AG09309 (cell line): Measurements from ENCODE around the gene EHMT1.

Source experiments
- DNase-seq: peaks from one replicate; pipeline ENCODE4 v3.0.0-alpha.2; 2010; ENCODE audit warnings: low read depth
- H3K4me3 ChIP-seq: 2 replicates; pipeline ENCODE4 v1.5.1; 2011; ENCODE audit warnings: mild to moderate bottlenecking, low read depth, low read length, moderate library complexity; ENCODE audit not compliant: control insufficient read depth
- TF ChIP-seq, protein P1 (sequence below): IDR thresholded peaks from 2 replicates; pipeline ENCODE4 v1.5.1; 2011; ENCODE audit warnings: mild to moderate bottlenecking, low read depth, low read length, inconsistent platforms; ENCODE audit not compliant: insufficient read depth, control insufficient read depth; ENCODE audit errors: missing control alignments

Gene EHMT1

GRCh38 chr9:137639303-137640051 lies 20.7 kb downstream of the EHMT1 start:
- TF ChIP-seq, protein P1, sequence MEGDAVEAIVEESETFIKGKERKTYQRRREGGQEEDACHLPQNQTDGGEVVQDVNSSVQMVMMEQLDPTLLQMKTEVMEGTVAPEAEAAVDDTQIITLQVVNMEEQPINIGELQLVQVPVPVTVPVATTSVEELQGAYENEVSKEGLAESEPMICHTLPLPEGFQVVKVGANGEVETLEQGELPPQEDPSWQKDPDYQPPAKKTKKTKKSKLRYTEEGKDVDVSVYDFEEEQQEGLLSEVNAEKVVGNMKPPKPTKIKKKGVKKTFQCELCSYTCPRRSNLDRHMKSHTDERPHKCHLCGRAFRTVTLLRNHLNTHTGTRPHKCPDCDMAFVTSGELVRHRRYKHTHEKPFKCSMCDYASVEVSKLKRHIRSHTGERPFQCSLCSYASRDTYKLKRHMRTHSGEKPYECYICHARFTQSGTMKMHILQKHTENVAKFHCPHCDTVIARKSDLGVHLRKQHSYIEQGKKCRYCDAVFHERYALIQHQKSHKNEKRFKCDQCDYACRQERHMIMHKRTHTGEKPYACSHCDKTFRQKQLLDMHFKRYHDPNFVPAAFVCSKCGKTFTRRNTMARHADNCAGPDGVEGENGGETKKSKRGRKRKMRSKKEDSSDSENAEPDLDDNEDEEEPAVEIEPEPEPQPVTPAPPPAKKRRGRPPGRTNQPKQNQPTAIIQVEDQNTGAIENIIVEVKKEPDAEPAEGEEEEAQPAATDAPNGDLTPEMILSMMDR: no peak
- DNase-seq: no peak
- no peak overlapping the region for H3K4me3 ChIP-seq

DNA sequence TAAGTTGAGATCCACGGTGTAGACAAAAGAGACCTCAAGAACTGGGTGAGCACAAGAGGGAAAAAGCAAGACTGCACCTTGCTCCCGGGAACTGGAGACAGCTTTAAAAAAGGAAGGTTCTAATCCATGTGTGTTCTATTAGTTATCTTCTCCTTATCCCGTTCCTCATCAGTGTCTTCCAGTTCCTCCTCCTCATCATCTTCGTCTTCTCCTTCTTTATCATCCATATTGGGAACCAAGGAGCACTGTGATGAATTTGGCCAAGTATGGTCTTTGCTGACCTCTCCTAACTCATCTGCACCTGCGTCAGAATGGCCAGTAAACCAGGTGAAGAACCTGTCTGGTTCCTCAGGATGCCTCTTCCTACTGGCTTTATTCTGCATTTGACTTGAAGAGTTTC lies 22.1 kb downstream of the EHMT1 start:
- H3K4me3 ChIP-seq: no peak overlapping the region
- no peak for DNase-seq
- TF ChIP-seq, protein P1: no peak

DNA sequence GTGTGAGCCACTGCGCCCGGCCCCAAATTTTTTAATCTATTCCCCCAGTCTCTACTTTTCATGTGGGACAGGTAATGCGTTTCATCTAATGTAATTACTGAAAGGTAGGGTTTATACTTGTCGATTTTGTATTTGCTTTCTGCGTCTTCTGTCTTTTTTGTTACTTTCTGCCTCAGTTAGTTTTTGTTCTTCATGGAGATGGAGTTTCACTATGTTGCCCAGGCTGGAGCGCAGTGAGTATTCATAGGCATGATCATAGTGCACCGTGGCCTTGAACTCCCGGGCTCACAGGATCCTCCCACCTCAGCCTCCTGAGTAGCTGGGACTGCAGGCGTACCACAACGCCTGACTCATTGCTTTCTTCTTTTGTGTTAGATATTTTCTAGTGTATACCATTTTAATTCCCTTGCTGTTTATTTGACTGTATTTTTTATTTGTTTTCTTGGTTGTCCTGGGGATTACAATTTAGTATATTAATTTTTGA lies 23.4 kb downstream of the EHMT1 start:
- TF ChIP-seq, protein P1: no peak
- DNase-seq: no peak
- H3K4me3 ChIP-seq: no peak overlapping the region

DNA sequence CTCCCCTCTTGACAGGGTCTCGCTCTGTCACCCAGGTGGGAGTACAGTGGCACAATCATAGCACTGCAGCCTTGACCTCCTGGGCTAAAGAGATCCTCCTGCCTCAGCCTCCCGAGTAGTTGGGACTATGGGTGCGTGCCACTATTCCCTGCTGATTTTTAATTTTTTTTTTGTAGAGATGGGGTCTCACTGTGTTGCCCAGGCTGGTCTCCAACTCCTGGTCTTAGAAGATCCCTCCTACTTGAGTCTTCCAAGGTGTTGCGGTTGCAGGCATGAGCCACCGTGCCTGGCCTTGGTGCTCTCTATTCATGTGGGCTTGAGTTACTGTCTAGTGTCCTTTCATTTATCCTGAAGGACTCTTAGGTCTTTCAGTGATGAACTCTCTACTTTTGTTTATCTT lies 24.1 kb downstream of the EHMT1 start:
- no peak for DNase-seq
- TF ChIP-seq, protein P1: no peak
- H3K4me3 ChIP-seq: no peak overlapping the region

- no peak for DNase-seq
- TF ChIP-seq, protein P1: no peak
- no peak overlapping the region for H3K4me3 ChIP-seq
These were observed 25.1 kb downstream of the EHMT1 start for GRCh38 chr9:137643921-137644320.

DNA sequence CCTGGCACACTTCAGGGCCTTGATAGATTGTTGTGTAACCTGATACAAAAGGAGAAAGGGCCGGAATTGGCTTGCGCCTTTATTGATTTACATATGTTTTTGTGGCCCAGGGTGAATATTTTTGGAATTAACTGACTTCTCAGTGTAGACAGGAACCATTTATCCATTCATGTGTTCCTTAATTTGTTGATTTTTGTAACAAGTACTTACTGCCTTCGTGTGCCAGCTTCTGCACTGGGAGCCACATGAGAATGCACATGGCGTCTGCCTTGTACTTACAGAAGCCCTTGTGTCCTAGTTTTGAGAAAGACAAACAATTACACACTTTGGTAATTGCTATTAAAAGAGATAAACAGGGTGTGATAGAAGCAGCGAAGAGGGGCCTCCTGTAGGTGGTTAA lies 26.4 kb downstream of the EHMT1 start:
- H3K4me3 ChIP-seq: no peak overlapping the region
- no peak for DNase-seq
- TF ChIP-seq, protein P1: no peak
